Skeletal muscle cell (primary cell): ENCODE measurements around the gene CAMK1.
A peak's percentile ranks its signal among the peaks of the same experiment; 100 is the strongest.
"Not testable (repeated sequence)": the region's sequence is repeated elsewhere in the genome, so short reads cannot be mapped to it uniquely, and the experiment has no call there.

Experiments
- DNase-seq: peaks from one replicate; pipeline ENCODE4 v3.0.0-alpha.2; 2010; ENCODE audit warnings: low read depth
- H3K4me3 ChIP-seq: 2 replicates; pipeline ENCODE4 v1.5.1; 2011; ENCODE audit warnings: low read depth, mild to moderate bottlenecking, control low read depth, low read length, moderate library complexity

CAMK1 gene

GRCh38 chr3:9778143-9779074 is 8.7 kb upstream of the CAMK1 start:
- DNase-seq, result peak; percentile 55

DNA sequence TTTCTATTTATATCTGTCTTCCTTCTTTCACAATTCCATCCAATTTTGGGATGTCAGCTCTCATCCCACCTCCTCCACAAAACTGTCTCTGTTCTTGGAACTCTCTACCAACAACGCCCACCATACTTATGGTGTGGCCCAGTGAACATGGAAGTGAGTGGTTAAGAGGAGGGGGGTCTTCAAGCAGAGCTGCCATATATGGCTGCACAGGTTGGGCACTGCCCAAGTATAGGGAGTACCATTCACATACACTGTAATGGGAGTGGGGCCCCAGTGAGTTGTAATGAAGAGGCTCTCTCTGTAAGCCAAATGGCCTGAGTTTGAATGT is 7.9 kb upstream of the CAMK1 start:
- DNase-seq, result no peak
- no peak overlapping the region for H3K4me3 ChIP-seq

More at GRCh38 chr3:9778143-9779074, 8.7 kb upstream of the CAMK1 start:
- H3K4me3 ChIP-seq, result no peak overlapping the region

- H3K4me3 ChIP-seq, result no peak overlapping the region
- DNase-seq, result no peak
Observed at GRCh38 chr3:9776896-9777693, 7.3 kb upstream of the CAMK1 start.

DNA sequence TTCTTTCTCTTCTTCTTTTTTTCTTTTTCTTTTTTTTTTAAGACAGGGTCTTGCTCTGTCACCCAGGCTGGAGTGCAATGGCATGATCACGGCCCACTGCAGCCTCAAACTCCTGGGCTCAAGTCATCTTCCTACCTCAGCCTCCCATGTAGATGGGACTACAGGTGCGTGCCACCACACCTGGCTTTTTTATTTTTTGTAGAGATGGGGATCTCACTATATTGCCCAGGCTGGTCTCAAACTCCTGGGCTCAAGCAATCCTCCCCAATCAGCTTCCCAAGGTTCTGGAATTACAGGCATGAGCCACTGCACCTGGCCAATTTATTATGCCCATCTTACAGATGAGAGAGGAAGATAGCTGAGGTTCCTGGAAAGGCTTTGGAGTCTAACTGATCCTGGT is 1.3 kb upstream of the CAMK1 start:
- not testable (repeated sequence) for H3K4me3 ChIP-seq, DNase-seq

DNA sequence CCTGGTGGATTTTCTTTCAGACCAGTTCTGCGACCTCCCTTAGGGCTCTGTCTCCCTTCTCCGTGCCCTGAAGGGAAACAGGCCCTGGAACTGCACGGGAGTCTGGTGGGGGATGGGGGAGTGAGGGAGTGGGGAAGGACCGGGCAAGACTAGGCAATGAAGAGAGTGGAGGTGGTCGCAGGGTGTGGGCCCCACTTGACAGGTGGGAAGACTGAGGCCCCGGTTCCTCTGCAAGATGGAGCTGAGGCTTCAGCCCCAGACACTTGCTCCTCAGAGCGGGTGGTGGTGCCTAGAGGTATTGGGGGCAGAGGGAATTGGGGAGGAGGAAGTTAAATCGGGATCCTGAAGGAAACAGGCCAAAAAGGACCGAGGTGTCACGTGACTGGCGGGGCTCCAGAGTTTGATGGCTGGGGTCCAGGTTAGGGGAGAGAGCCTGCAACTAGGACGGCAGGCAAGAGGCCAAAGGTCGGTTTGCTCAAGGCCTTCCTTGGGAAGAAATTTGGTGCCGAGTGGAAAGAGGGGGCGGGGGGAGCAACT is 597 bp upstream of the CAMK1 start:
- DNase-seq, result no peak

GRCh38 chr3:9769012-9769411 is 735 bp downstream of the CAMK1 start:
- H3K4me3 ChIP-seq, result peak overlapping the region; percentile 62
- no peak for DNase-seq

More for the DNA sequence above, 597 bp upstream of the CAMK1 start:
- H3K4me3 ChIP-seq, result peak overlapping the region; percentile 62

- no peak for DNase-seq
- no peak overlapping the region for H3K4me3 ChIP-seq
Observed at GRCh38 chr3:9768141-9768775, 1.5 kb downstream of the CAMK1 start.

- no peak for DNase-seq
Observed at GRCh38 chr3:9767418-9767817, 2.3 kb downstream of the CAMK1 start.

GRCh38 chr3:9765865-9766264 is 3.9 kb downstream of the CAMK1 start:
- no peak for DNase-seq
- H3K4me3 ChIP-seq, result no peak overlapping the region

More at GRCh38 chr3:9767418-9767817, 2.3 kb downstream of the CAMK1 start:
- H3K4me3 ChIP-seq, result no peak overlapping the region

- H3K4me3 ChIP-seq, result no peak overlapping the region
- no peak for DNase-seq
Observed at GRCh38 chr3:9762871-9763270, 6.9 kb downstream of the CAMK1 start.

DNA sequence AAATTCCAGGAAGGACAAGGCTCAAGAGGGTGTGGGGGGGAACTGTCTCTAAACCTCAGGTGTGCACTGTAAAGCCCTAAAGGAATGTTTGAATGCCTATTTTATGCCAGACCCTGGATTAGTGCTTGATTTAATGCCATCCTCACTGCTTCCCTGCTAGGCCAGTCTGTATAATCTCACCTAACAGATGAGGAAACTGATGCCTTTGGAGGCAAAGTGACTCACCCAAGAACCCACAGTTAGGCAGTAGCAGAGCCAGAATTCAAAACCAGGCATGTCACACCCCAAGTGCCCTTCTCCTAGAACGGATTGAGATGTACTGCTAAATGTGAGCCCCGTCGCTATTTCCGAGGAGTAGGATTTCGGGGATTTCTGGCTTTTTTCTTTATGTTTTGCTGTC is 7.8 kb downstream of the CAMK1 start:
- DNase-seq, result no peak
- H3K4me3 ChIP-seq, result no peak overlapping the region

DNA sequence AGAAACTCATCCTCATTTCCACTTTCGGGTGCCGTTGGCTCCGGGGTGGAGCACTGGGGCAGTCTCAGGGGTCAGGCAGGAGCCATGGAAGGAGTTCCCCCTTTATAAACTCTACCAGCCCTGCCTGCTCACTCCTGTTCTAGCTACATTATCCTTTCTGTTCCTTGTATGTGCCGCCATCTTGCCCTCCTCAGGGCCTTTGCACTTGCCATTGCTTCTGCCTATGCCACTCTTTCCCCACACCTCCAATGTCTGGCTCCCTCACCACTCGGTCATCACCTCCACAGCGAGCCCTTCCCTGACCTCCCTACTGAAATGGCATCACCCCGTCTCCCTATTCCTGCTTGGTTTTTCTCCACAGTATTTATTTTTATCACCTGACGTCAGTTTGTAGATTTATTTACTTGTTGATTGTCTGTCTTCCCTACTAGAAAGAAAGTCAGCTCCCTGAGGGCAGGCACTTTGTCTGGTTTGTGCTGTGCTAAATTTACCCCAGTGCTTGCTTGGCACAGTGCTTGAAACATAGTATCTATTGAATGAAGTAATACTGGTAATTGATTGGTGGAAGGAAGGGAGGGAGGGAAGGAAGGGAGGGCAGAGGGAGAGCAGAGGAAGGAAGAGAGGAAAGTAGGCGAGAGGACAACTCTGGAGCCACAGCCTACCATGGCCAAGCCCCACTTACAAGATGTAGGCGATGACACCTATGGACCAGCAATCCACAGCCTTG is 8.8 kb downstream of the CAMK1 start:
- H3K4me3 ChIP-seq, result no peak overlapping the region
- DNase-seq, result no peak

DNA sequence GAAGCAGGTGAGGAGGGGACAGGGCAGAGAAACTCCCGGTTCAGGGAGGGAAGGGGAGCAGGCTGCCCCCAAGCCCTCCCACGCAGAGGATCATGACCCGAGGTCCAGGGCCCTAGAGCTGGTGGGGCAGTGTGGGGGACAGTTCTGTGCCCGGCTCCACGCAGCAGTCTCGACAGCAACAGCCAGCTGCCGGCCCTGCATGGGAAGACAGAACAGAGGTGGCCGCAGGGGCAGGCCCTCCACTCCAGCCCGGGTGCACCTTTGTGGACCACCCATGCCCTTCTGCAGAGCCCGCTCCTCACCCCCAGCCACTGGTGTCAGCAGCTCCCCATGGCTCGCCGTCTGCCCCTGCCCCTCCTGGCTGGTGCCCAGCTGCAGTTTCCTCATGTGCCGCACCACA is 12.3 kb downstream of the CAMK1 start:
- DNase-seq, result no peak
- no peak overlapping the region for H3K4me3 ChIP-seq

DNA sequence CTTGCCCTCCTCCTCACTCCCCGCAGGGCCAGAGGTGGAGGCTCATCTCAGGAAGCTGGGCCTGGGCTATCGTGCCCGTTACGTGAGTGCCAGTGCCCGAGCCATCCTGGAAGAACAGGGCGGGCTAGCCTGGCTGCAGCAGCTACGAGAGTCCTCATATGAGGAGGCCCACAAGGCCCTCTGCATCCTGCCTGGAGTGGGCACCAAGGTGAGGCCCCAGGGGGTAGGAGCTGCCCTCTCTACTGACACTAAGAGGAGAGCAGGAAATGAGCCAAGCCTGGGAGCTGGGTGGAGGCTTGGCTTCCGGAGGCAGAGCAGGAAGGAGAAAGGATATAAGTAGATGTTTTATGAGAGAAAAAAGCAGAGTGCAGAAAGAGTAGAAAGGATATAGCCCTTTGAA is 15.1 kb downstream of the CAMK1 start:
- DNase-seq, result no peak
- H3K4me3 ChIP-seq, result no peak overlapping the region

DNA sequence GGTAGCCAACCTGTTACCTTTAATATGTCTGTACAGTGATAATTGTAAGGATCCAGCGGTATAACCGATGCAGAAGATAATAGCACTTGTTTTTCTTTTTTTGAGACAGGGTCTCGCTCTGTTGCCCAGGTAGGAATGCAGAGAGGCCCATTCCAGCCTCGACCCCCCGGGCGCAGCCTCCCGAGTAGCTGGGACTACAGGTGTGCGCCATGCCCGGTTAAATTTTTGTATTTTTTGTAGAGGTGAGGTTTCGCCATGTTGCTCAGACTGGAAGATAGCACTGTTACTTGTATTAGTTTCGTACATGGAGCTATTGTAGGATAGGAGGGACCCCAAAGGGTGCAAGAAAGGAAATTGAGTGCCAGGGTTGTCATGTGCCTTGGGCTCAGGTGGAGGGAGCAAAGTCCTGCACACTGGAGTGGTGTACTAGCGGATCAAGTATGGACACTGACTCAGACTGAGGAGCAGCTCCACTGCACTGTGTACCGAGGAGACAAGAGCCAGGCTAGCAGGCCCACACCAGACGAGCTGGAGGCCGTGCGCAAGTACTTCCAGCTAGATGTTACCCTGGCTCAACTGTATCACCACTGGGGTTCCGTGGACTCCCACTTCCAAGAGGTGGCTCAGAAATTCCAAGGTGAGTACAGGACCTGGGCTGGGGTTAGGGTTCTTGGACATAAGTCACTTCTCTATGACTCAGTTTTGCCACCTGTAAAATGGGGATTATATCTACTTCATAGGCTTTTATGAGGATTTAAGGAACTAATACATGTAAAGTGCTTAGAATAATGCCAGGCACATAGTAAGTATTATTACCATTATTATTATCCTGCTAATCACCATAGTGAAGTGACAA is 19.0 kb downstream of the CAMK1 start:
- DNase-seq, result no peak

DNA sequence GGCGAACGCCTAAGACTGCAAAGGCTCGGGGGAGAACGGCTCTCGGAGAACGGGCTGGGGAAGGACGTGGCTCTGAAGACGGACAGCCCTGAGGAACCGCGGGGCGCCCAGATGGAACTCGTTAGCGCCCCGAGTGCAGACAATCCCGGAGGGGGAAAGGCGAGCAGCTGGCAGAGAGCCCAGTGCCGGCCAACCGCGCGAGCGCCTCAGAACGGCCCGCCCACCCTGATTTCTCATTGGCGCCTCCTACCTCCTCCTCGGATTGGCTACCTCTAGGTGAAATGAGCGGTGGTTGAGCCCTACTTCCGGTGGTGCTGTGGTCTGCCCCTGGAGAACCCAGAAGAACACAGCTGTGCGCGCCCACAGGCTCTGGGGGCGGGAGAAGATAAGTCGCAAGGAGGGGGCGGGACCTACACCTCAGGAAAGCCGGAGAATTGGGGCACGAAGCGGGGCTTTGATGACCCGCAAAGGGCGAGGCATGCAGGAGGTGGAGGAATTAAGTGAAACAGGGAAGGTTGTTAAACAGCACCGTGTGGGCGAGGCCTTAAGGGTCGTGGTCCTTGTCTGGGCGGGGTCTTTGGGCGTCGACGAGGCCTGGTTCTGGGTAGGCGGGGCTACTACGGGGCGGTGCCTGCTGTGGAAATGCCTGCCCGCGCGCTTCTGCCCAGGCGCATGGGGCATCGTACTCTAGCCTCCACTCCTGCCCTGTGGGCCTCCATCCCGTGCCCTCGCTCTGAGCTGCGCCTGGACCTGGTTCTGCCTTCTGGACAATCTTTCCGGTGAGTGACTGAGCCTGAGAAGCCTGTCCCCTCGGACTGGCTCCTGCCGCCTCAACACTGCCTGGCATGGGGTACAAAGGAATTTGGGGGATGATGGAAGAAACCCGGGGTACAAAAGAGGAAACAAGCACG is 19.8 kb downstream of the CAMK1 start, which contains the start of gene OGG1:
TSS of gene OGG1 (plus strand) at position 308 of the 911 bp plus-strand sequence. CDS start at position 643, 335 bp downstream.
- peak; percentile 94 for DNase-seq
- peak within 1 kb of the TSS; percentile 94 for H3K4me3 ChIP-seq

More for the DNA sequence above, 19.0 kb downstream of the CAMK1 start:
- H3K4me3 ChIP-seq, result peak overlapping the region; percentile 94

GRCh38 chr3:9749296-9749644 is 20.5 kb downstream of the CAMK1 start:
- DNase-seq, result no peak
- H3K4me3 ChIP-seq, result peak overlapping the region; percentile 94
